ENCODE measurements around the gene PLA2G4A.

The PLA2G4A gene

GRCh38 chr1:186834399-186834958, 5.7 kb downstream of the PLA2G4A start:
- no peak for DNase-seq (ENCODE audit: low spot score)

- no peak for DNase-seq (ENCODE audit: low spot score)
Measured at GRCh38 chr1:186835448-186835847, 6.7 kb downstream of the PLA2G4A start.

- DNase-seq (ENCODE audit: low spot score) = no peak
Measured at GRCh38 chr1:186837806-186838205, 9.1 kb downstream of the PLA2G4A start.

- DNase-seq (ENCODE audit: low spot score) = no peak
Measured at GRCh38 chr1:186838380-186839040, 9.8 kb downstream of the PLA2G4A start.

- no peak for DNase-seq (ENCODE audit: low spot score)
Measured at GRCh38 chr1:186839041-186839400, 10.3 kb downstream of the PLA2G4A start.

- DNase-seq (ENCODE audit: low spot score) = peak; percentile 14
Measured at GRCh38 chr1:186841599-186841998, 12.8 kb downstream of the PLA2G4A start.

GRCh38 chr1:186842547-186842946, 13.8 kb downstream of the PLA2G4A start:
- DNase-seq (ENCODE audit: low spot score) = no peak

- no peak for DNase-seq (ENCODE audit: low spot score)
Measured at GRCh38 chr1:186843226-186843625, 14.5 kb downstream of the PLA2G4A start.

GRCh38 chr1:186843931-186844330, 15.2 kb downstream of the PLA2G4A start:
- DNase-seq (ENCODE audit: low spot score) = no peak

- peak; percentile 9 for DNase-seq (ENCODE audit: low spot score)
Measured at GRCh38 chr1:186845576-186846210, 16.9 kb downstream of the PLA2G4A start.

- no peak for DNase-seq (ENCODE audit: low spot score)
Measured at GRCh38 chr1:186848509-186849130, 19.9 kb downstream of the PLA2G4A start.

GRCh38 chr1:186849271-186849671, 20.5 kb downstream of the PLA2G4A start:
- DNase-seq (ENCODE audit: low spot score) = no peak

GRCh38 chr1:186849826-186850225, 21.1 kb downstream of the PLA2G4A start:
- no peak for DNase-seq (ENCODE audit: low spot score)

- no peak for DNase-seq (ENCODE audit: low spot score)
Measured at GRCh38 chr1:186854102-186854501, 25.4 kb downstream of the PLA2G4A start.

GRCh38 chr1:186858923-186859322, 30.2 kb downstream of the PLA2G4A start:
- peak; percentile 44 for DNase-seq (ENCODE audit: low spot score)

- DNase-seq (ENCODE audit: low spot score) = no peak
Measured at GRCh38 chr1:186859995-186860394, 31.2 kb downstream of the PLA2G4A start.

- DNase-seq (ENCODE audit: low spot score) = no peak
Measured at GRCh38 chr1:186864296-186864695, 35.5 kb downstream of the PLA2G4A start.

- DNase-seq (ENCODE audit: low spot score) = no peak
Measured at GRCh38 chr1:186865253-186865652, 36.5 kb downstream of the PLA2G4A start.

- no peak for DNase-seq (ENCODE audit: low spot score)
Measured at GRCh38 chr1:186865857-186866256, 37.1 kb downstream of the PLA2G4A start.

- no peak for DNase-seq (ENCODE audit: low spot score)
Measured at GRCh38 chr1:186869526-186870228, 40.9 kb downstream of the PLA2G4A start.

- no peak for DNase-seq (ENCODE audit: low spot score)
Measured at GRCh38 chr1:186871784-186872183, 43.0 kb downstream of the PLA2G4A start.

GRCh38 chr1:186872291-186872690, 43.5 kb downstream of the PLA2G4A start:
- no peak for DNase-seq (ENCODE audit: low spot score)

GRCh38 chr1:186873687-186874086, 44.9 kb downstream of the PLA2G4A start:
- no peak for DNase-seq (ENCODE audit: low spot score)

Data from AG20443 (cell line).